Glutamatergic neuron (in vitro differentiated cells): ENCODE data around the gene LSM7. TPM values are rescaled to one million over a fixed set of nuclear protein-coding genes. Genes with fewer than 3 reads are reported as not detected.

Experiments
- DNase-seq: peaks from one replicate; pipeline ENCODE4 v3.0.0; 2022
- H3K27ac Mint-ChIP-seq: one replicate; pipeline ENCODE4 v1.8.0; 2020; ENCODE audit warnings: mild to moderate bottlenecking, mixed read lengths, inconsistent platforms; ENCODE audit not compliant: unreplicated experiment
- H3K27me3 Mint-ChIP-seq: one replicate; pipeline ENCODE4 v1.8.0; 2020; ENCODE audit warnings: mild to moderate bottlenecking, moderate library complexity, mixed read lengths, inconsistent platforms; ENCODE audit not compliant: unreplicated experiment
- H3K36me3 Mint-ChIP-seq: one replicate; pipeline ENCODE4 v1.8.0; 2020; ENCODE audit warnings: mild to moderate bottlenecking, mixed read lengths, inconsistent platforms; ENCODE audit not compliant: unreplicated experiment
- H3K4me1 Mint-ChIP-seq: one replicate; pipeline ENCODE4 v1.8.0; 2020; ENCODE audit warnings: mild to moderate bottlenecking, low read depth, mixed read lengths, inconsistent platforms; ENCODE audit not compliant: unreplicated experiment
- H3K4me3 Mint-ChIP-seq: one replicate; pipeline ENCODE4 v1.8.0; 2020; ENCODE audit warnings: mild to moderate bottlenecking, mixed read lengths, inconsistent platforms; ENCODE audit not compliant: unreplicated experiment
- H3K9me3 Mint-ChIP-seq: one replicate; pipeline ENCODE4 v1.8.0; 2020; ENCODE audit warnings: mild to moderate bottlenecking, moderate library complexity, mixed read lengths, inconsistent platforms; ENCODE audit not compliant: unreplicated experiment
- CTCF ChIP-seq: fragments of 200-600 bp; sonication (generic); IDR thresholded peaks from one replicate; pipeline ENCODE4 v1.5.0; 2021; ENCODE audit not compliant: partially characterized antibody, unreplicated experiment
- total RNA-seq: library from RNA; stranded (reverse); fragmentation: NEBNext Ultra II Directional; extraction: Animal tissue kit (Norgen Biotek cat#: 25700); gene quantifications from one replicate; pipeline ENCODE4 v1.2.1, GENCODE V29; 2021; ENCODE audit not compliant: unreplicated experiment

Gene LSM7
- total RNA-seq, 1 donor from 2014 or later: 105 TPM

GRCh38 chr19:2358548-2359173, 30.3 kb upstream of the LSM7 start:
- Mint-ChIP-seq H3K4me3 (no peak overlapping the region), H3K27ac (no peak overlapping the region), H3K27me3 (peaks cover 3% of the 10 kb centered on the region), H3K4me1 (peaks cover 5% of the 10 kb centered on the region), H3K36me3 (no peaks in the 10 kb centered on the region), H3K9me3 (peaks cover 6% of the 10 kb centered on the region)
- DNase-seq: no peak
- no peak for TF ChIP-seq CTCF

GRCh38 chr19:2357279-2358206, 29.2 kb upstream of the LSM7 start:
- peaks cover 5% of the 10 kb centered on the region for H3K4me1 Mint-ChIP-seq
- no peaks in the 10 kb centered on the region for H3K36me3 Mint-ChIP-seq
- DNase-seq: no peak
- H3K27me3 Mint-ChIP-seq: peaks cover 3% of the 10 kb centered on the region
- TF ChIP-seq CTCF: no peak
- H3K27ac Mint-ChIP-seq: no peak overlapping the region
- peaks cover 6% of the 10 kb centered on the region for H3K9me3 Mint-ChIP-seq
- no peak overlapping the region for H3K4me3 Mint-ChIP-seq

GRCh38 chr19:2356036-2356646, 27.8 kb upstream of the LSM7 start:
- no peak overlapping the region for H3K27ac Mint-ChIP-seq
- DNase-seq: no peak

GRCh38 chr19:2355168-2356035, 27.0 kb upstream of the LSM7 start:
- H3K4me3 Mint-ChIP-seq: no peak overlapping the region
- TF ChIP-seq CTCF: no peak
- H3K4me1 Mint-ChIP-seq: peaks cover 3% of the 10 kb centered on the region
- H3K36me3 Mint-ChIP-seq: no peaks in the 10 kb centered on the region
- H3K9me3 Mint-ChIP-seq: peaks cover 6% of the 10 kb centered on the region
- peaks cover 3% of the 10 kb centered on the region for H3K27me3 Mint-ChIP-seq
- H3K27ac Mint-ChIP-seq: no peak overlapping the region
- no peak for DNase-seq

More at GRCh38 chr19:2356036-2356646, 27.8 kb upstream of the LSM7 start:
- TF ChIP-seq CTCF: no peak
- peaks cover 3% of the 10 kb centered on the region for H3K27me3 Mint-ChIP-seq
- no peak overlapping the region for H3K4me3 Mint-ChIP-seq
- peaks cover 6% of the 10 kb centered on the region for H3K9me3 Mint-ChIP-seq
- no peaks in the 10 kb centered on the region for H3K36me3 Mint-ChIP-seq
- H3K4me1 Mint-ChIP-seq: peaks cover 5% of the 10 kb centered on the region
